ENCODE results near the gene BBS12. TPM values are rescaled to one million over a fixed set of nuclear protein-coding genes. Genes with fewer than 3 reads are reported as not detected.

The BBS12 gene
- total RNA-seq, 2 donors from 2014 or later = 4.1 to 6.4 TPM

DNA sequence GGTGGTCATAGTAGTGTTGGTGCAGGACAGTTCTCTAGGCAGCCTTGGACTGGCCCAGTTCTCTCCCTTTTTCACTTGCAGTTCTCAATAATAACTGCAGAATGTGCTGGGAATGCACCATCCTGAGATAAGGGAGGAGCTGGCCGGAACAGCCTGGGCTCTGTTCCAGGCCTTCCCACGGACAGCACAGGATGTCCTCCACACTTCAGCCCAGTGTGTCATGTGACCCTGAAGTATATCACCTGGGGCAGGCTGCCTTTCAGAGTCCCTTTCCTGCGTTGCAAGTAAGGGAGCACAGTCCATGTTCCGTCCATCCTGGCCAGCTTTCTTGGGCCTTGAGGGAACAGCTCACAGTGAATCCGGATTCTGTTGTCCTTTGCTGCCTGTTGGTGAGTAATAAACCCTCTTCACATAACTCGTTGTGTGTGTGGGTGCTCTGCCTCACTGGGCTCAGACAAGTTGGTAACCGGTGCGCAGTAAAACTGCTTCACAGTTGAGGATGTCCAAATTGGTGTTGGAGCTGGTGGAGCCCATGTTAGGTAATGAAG, 32.3 kb upstream of the BBS12 start:
- Histone ChIP-seq H3K27ac (peak overlapping the region; percentile 33 to 59), H3K36me3 (no peaks in the 10 kb centered on the region), H3K4me3 (peak overlapping the region; percentile 20 to 30), H3K27me3 (replicated peaks; ENCODE audit: insufficient read depth) (no peaks in the 10 kb centered on the region), H3K9me3 (no peaks in the 10 kb centered on the region), H3K4me1 (replicated peaks) (peaks cover 4% of the 10 kb centered on the region)
- intact Hi-C loops (cut with DNase I) = no loop called here
- WGBS = 26% methylated on average over 8 of the region's 8 CpGs
- DNase-seq (ENCODE audit: low spot score) = peak; percentile 73
- no peak for TF ChIP-seq POLR2A (IDR thresholded peaks at IDR 0.05)
- peak; percentile 83 for TF ChIP-seq POLR2AphosphoS5 (IDR thresholded peaks at IDR 0.05)

DNA sequence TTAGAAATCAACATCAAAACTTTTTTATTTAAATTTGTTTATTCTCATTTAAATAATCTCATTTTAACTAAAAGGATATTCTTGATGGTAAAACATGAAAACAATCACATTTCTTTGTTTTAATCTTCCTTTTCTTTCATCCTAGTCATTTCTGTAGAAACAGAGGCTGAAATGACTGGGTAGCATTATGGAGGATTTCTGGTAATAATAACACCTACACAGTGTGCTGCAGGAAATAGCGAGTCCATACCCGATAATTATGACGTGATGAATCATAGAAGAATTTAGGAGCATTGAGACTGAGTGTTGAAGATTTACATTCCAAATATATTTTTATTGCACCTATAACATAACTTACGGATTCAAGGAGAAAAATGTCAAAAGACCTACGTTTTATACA, 31.4 kb upstream of the BBS12 start:
- Histone ChIP-seq H3K9me3 (no peaks in the 10 kb centered on the region), H3K27ac (no peak overlapping the region), H3K4me1 (replicated peaks) (peaks cover 4% of the 10 kb centered on the region), H3K36me3 (no peaks in the 10 kb centered on the region), H3K27me3 (replicated peaks; ENCODE audit: insufficient read depth) (no peaks in the 10 kb centered on the region), H3K4me3 (peak overlapping the region; percentile 20 to 30)
- TF ChIP-seq POLR2A (IDR thresholded peaks at IDR 0.05) (no peak), POLR2AphosphoS5 (IDR thresholded peaks at IDR 0.05) (no peak), CTCF (IDR thresholded peaks at IDR 0.05) (no peak)
- intact Hi-C loops (cut with DNase I) = no loop called here
- no peak for DNase-seq (ENCODE audit: low spot score)
- WGBS = 92% methylated on average over 5 of the region's 5 CpGs

DNA sequence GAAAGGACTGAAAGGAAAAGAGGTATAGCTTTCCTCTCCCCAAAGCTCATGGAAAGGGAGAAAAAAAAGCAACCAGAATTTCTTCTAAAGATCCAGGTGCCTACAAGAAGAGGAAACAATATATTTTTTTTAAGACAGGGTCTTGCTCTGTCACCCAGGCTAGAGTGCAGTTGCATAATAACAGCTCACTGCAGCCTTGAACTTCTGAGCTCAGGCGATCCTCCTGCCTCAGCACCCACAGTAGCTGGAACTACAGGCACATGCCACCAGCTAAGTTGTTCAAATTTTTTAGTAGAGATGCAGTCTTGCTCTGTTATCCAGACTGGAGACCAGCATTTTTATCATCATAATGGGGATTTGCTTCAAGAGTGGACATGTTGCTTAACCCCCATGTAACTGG, 30.5 kb upstream of the BBS12 start:
- 92% methylated on average over 1 of the region's 1 CpG for WGBS
- intact Hi-C loops (cut with DNase I) = no loop called here
- H3K27me3 ChIP-seq (replicated peaks; ENCODE audit: insufficient read depth) = no peaks in the 10 kb centered on the region
- H3K27ac ChIP-seq = no peak overlapping the region
- TF ChIP-seq POLR2AphosphoS5 (IDR thresholded peaks at IDR 0.05) (no peak), CTCF (IDR thresholded peaks at IDR 0.05) (no peak), POLR2A (IDR thresholded peaks at IDR 0.05) (no peak)
- DNase-seq (ENCODE audit: low spot score) = no peak
- peaks cover 4% of the 10 kb centered on the region for H3K4me1 ChIP-seq (replicated peaks)
- no peaks in the 10 kb centered on the region for H3K36me3 ChIP-seq
- H3K9me3 ChIP-seq = no peaks in the 10 kb centered on the region
- no peak overlapping the region for H3K4me3 ChIP-seq

DNA sequence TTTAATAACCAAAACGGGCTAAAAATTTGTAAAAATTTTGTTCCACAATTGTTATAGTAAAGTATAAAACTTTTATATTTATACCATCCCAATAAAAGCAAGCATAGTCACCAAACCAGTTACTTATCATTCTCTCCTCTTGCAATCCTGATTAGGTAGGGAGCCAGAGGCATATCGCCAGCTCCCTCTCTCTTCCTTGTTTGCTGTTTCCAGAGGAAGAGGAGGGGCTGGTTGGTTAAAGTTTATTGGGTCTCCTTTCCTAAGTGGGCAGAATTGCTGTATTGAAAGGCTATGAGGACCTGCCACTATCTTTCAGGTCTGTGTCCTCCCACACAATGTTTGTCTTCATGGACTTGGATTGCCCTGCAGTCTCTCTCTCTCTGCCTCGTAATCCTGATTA, 29.6 kb upstream of the BBS12 start:
- Histone ChIP-seq H3K36me3 (no peaks in the 10 kb centered on the region), H3K27ac (no peak overlapping the region), H3K27me3 (replicated peaks; ENCODE audit: insufficient read depth) (no peaks in the 10 kb centered on the region), H3K9me3 (no peaks in the 10 kb centered on the region), H3K4me1 (replicated peaks) (peaks cover 4% of the 10 kb centered on the region), H3K4me3 (no peak overlapping the region)
- TF ChIP-seq POLR2A (IDR thresholded peaks at IDR 0.05) = no peak
- peak; percentile 85 for TF ChIP-seq POLR2AphosphoS5 (IDR thresholded peaks at IDR 0.05)
- TF ChIP-seq CTCF (IDR thresholded peaks at IDR 0.05) = no peak
- intact Hi-C loops (cut with DNase I) = no loop called here
- 48% methylated on average over 3 of the region's 3 CpGs for WGBS
- peak; percentile 76 for DNase-seq (ENCODE audit: low spot score)

- Histone ChIP-seq H3K27me3 (replicated peaks; ENCODE audit: insufficient read depth) (no peaks in the 10 kb centered on the region), H3K4me3 (no peak overlapping the region), H3K4me1 (replicated peaks) (peaks cover 4% of the 10 kb centered on the region), H3K27ac (no peak overlapping the region), H3K9me3 (no peaks in the 10 kb centered on the region), H3K36me3 (no peaks in the 10 kb centered on the region)
- WGBS = 85% methylated on average over 3 of the region's 3 CpGs
- TF ChIP-seq POLR2A (IDR thresholded peaks at IDR 0.05) (no peak), POLR2AphosphoS5 (IDR thresholded peaks at IDR 0.05) (no peak), CTCF (IDR thresholded peaks at IDR 0.05) (no peak)
- intact Hi-C loops (cut with DNase I) = no loop called here
- no peak for DNase-seq (ENCODE audit: low spot score)
Measured at GRCh38 chr4:122703868-122704267, 28.6 kb upstream of the BBS12 start.

Data from prostate gland (tissue), 2 donors.